22Rv1 (cell line): ENCODE results near the gene CPSF3.

Experiments
- H3K27ac ChIP-seq: fragments of 450-650 bp; 2 replicates; pipeline ENCODE4 v1.5.1; 2017
- CTCF ChIP-seq: fragments of 450-650 bp; IDR thresholded peaks from 2 replicates; pipeline ENCODE4 v1.5.1; 2017; ENCODE audit warnings: mild to moderate bottlenecking
- ZFX ChIP-seq: fragments of 450-650 bp; IDR thresholded peaks from 2 replicates; pipeline ENCODE4 v1.6.1; 2017; ENCODE audit warnings: antibody characterized with exemption, borderline replicate concordance

CPSF3 gene

DNA sequence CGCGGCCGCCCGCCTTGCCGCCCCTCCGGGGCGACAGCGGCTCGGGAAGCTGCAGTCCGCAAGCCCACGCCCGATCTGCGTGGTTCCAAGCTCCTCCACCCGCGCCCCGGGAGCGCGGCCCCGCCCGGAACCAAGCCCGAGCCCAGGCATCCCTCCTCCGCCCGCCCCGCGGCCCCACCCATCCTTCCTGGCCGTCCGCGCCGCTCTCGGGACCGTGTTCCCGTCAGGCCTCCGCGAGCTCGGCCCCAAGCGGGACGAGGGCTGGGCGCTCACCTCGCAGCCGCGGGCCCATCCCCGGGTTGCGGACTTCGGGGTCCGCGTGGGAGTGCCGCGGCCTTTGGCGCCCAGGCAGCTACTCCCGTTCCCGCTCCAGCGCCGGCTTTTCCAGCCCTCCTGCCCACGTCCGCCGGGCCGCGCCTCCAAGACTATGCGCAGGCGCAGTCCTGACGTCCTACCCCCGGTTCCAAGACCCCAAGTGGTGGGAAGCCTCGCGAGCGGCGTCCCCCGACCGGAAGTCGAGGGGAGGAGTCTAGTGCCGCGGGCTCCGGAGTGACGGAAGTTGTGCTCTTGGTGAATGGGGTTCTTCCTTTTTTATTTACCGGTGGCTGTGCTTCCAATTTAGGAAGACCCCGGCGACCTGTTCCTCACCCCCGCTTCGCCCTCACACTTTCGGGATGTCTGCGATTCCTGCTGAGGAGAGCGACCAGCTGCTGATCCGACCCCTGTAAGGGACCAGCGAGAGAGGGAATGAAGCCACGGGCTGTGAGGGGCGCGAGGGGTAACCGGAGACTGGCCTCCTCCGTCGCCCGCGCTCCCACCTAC, at the start of gene CPSF3, which contains the start of gene ITGB1BP1:
CPSF3 (plus strand) TSS at position 555 of the 822 bp plus-strand sequence; CDS start at position 675, 120 bp downstream.
ITGB1BP1 (minus strand) TSS at position 429 of the 822 bp plus-strand sequence. CDS start 4,831 bp downstream, outside the sequence.
- peak within 1 kb of the TSS; percentile 75 for H3K27ac ChIP-seq
- no peak for TF ChIP-seq ZFX
- no peak for TF ChIP-seq CTCF

- H3K27ac ChIP-seq, result no peak overlapping the region
- TF ChIP-seq ZFX (no peak), CTCF (no peak)
Observed at GRCh38 chr2:9374071-9374730, 49.3 kb upstream of the CPSF3 start.

GRCh38 chr2:9375857-9376428, 47.5 kb upstream of the CPSF3 start:
- TF ChIP-seq ZFX (no peak), CTCF (no peak)
- no peak overlapping the region for H3K27ac ChIP-seq

- no peak for TF ChIP-seq ZFX
- no peak for TF ChIP-seq CTCF
- H3K27ac ChIP-seq, result no peak overlapping the region
Observed at GRCh38 chr2:9377461-9378097, 45.9 kb upstream of the CPSF3 start.

DNA sequence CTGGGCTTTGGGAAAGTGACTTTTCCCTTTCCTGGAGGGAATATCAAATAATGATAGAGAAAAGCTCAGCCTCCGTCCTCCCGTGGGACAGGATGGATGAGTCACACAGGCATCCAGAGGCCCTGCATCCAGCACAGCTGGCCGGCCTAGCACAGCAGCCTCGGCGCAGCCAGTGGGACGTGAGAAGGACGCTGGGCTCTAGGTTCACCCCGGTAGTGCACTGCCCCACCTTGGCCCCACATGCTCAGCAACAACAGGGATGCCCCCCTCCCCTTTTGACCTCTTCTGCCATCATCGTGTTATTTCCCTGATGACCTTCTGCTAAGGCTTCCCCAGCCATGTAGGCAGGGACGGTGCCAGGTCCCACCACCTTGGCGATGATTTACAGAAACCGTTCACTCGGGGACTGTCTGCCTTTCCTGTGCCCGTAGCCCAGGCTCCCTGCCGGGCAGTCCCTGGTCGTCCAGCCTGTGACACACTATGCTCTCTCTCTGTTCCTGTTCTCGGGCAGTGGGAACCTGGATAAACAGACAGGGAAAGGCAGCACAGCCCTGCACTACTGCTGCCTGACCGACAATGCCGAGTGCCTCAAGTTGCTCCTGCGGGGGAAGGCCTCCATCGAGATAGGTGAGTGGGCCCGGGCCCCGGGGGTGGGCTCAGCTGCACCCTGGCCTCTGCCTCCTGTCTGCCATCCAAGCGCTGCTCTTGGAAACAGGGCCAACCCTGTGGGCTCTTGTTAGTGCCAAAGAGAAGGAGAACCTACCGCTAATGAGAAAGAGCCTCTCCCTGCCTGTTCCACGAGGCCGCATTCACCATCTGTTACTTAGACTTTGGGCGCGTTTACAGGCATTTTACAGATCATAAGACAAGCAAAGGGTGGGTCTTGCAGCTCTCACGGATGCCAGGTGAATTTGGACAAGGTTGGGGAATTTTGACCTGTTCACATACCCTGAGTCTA, 44.7 kb upstream of the CPSF3 start:
- H3K27ac ChIP-seq, result no peak overlapping the region
- TF ChIP-seq CTCF (no peak), ZFX (no peak)

GRCh38 chr2:9379391-9379755, 44.1 kb upstream of the CPSF3 start:
- TF ChIP-seq ZFX, result no peak
- TF ChIP-seq CTCF, result no peak
- no peak overlapping the region for H3K27ac ChIP-seq
